ENCODE results near the gene APBA2.
A peak's percentile ranks its signal among the peaks of the same experiment; 100 is the strongest.
"Not testable (repeated sequence)": the region's sequence is repeated elsewhere in the genome, so short reads cannot be mapped to it uniquely, and the experiment has no call there.

Gene APBA2

DNA sequence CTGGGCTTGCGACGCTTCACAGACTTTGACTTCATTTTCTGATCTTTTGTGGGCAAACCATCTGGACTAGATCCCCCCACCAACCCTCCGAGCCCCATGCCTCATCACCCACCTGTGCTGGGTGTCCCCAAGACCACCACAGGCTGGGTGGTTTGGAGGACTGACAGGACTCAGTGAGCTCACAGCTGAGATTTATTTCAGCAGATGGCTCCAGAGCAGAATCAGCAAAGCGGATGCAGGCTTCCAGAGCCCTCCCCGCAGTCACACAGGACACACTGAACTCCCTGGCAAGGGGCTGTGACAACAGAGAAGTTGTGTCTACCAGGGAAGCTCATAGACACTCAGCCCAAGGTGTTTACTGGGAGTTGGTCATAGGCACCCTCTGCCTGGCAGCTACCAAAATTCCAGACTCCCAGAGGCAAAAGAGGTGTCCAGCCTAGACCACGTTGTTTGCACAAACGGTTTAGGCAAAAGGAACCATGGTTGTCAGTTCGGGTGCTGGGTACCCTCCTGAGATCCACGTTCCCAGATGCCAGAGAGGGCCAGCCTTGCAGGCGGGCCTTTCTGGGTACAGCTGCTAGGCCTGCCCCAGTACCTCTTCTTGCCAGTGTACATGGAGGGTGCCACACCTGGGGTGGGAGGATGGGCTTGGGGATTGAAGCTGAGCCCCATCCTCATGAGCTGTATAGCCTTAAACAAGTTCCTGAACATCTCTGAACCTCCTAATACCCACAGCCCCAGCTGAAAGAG is 213.5 kb downstream of the APBA2 start:
- Histone ChIP-seq H3K4me3 (ENCODE audit: low read length in 2 of 2) (no peak overlapping the region), H3K4ac (ENCODE audit: low read length) (no peak overlapping the region), H3K27me3 (ENCODE audit: control insufficient read depth in 3 of 3, insufficient read depth in 3 of 3, low read depth in 1 of 3, low read length in 3 of 3) (no peaks in the 10 kb centered on the region), H3K27ac (replicated peaks; ENCODE audit: low read length) (no peak overlapping the region), H3K23ac (ENCODE audit: low read depth, low read length, poor library complexity) (peak overlapping the region; percentile 66), H4K91ac (ENCODE audit: low read depth, low read length, poor library complexity) (no peak overlapping the region), H4K8ac (ENCODE audit: low read depth, low read length) (no peak overlapping the region), H3K4me2 (ENCODE audit: insufficient read depth, low read length, poor library complexity, severe bottlenecking) (no peak overlapping the region), H3K18ac (ENCODE audit: low read length) (peak overlapping the region; percentile 68), H3K14ac (ENCODE audit: low read length) (peak overlapping the region; percentile 63), H3K4me1 (ENCODE audit: control insufficient read depth in 2 of 2, insufficient read depth in 1 of 2, low read depth in 1 of 2, low read length in 2 of 2) (peaks cover 0 to 15% of the 10 kb centered on the region in 2 donors), H2AK5ac (ENCODE audit: low read depth, low read length) (no peak overlapping the region), H3K9ac (ENCODE audit: low read depth, low read length, poor library complexity) (no peak overlapping the region), H2BK12ac (ENCODE audit: low read length) (no peak overlapping the region), H3K79me1 (ENCODE audit: low read depth, low read length) (peaks cover 2% of the 10 kb centered on the region), H2BK5ac (ENCODE audit: low read length) (no peak overlapping the region), H2BK120ac (ENCODE audit: low read depth, low read length) (no peak overlapping the region), H2BK15ac (ENCODE audit: low read length) (no peak overlapping the region), H2AFZ (ENCODE audit: low read length) (no peak overlapping the region), H3K9me3 (replicated peaks in 1 of 2; ENCODE audit: control insufficient read depth in 2 of 2, insufficient read depth in 1 of 2, low read depth in 1 of 2, low read length in 2 of 2) (no peaks in the 10 kb centered on the region), H3K36me3 (replicated peaks in 1 of 2; ENCODE audit: control insufficient read depth in 2 of 2, insufficient read depth in 2 of 2, low read length in 2 of 2) (peaks cover 17 to 70% of the 10 kb centered on the region in 2 donors)
- WGBS, 2 donors (ENCODE audit: extremely low coverage in 2 of 2, insufficient read length in 2 of 2, insufficient replicate concordance in 1 of 2), result no CpG with 5 or more reads among the region's 10 CpGs
- no peak for DNase-seq (ENCODE audit: low spot score)

DNA sequence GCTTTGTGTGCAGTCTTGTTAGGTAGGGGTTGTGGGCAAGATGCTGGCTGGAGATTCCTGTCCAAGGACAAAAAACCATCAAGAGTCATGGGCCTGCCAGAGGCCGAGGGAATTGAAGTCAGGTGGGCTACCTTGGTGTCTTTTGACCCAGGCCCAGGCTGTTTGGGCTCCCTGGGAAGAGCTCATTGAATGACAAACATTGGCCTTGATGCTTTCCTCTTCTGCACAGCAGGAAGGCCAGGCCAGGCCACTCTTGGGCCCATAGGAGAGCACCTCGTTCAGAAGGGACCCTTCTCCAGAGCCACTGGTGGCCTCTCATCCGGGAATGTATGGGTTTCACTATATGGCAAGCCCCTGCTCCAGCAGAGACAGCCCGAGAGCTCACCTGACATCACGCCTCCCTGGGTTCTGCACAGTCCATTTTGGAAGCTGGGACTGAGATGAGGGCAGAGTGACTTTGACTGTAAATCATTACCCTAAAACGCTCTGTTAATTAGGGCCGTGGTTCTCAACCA is 214.8 kb downstream of the APBA2 start:
- peaks cover 21 to 74% of the 10 kb centered on the region in 2 donors for H3K36me3 ChIP-seq (replicated peaks in 1 of 2; ENCODE audit: control insufficient read depth in 2 of 2, insufficient read depth in 2 of 2, low read length in 2 of 2)
- no peak for DNase-seq (ENCODE audit: low spot score)
- no peak overlapping the region for H2BK120ac ChIP-seq (ENCODE audit: low read depth, low read length)
- peaks cover 0 to 16% of the 10 kb centered on the region in 2 donors for H3K4me1 ChIP-seq (ENCODE audit: control insufficient read depth in 2 of 2, insufficient read depth in 1 of 2, low read depth in 1 of 2, low read length in 2 of 2)
- no peak overlapping the region for H2AK5ac ChIP-seq (ENCODE audit: low read depth, low read length)
- H3K14ac ChIP-seq (ENCODE audit: low read length), result no peak overlapping the region
- H3K4ac ChIP-seq (ENCODE audit: low read length), result no peak overlapping the region
- no CpG with 5 or more reads among the region's 7 CpGs for WGBS, 2 donors (ENCODE audit: extremely low coverage in 2 of 2, insufficient read length in 2 of 2, insufficient replicate concordance in 1 of 2)
- H3K4me3 ChIP-seq (ENCODE audit: low read length in 2 of 2), result no peak overlapping the region
- no peak overlapping the region for H4K91ac ChIP-seq (ENCODE audit: low read depth, low read length, poor library complexity)
- no peak overlapping the region for H3K18ac ChIP-seq (ENCODE audit: low read length)
- peaks cover 2% of the 10 kb centered on the region for H3K79me1 ChIP-seq (ENCODE audit: low read depth, low read length)
- H3K23ac ChIP-seq (ENCODE audit: low read depth, low read length, poor library complexity), result no peak overlapping the region
- no peak overlapping the region for H3K4me2 ChIP-seq (ENCODE audit: insufficient read depth, low read length, poor library complexity, severe bottlenecking)
- no peak overlapping the region for H2BK15ac ChIP-seq (ENCODE audit: low read length)
- H3K27me3 ChIP-seq (ENCODE audit: control insufficient read depth in 3 of 3, insufficient read depth in 3 of 3, low read depth in 1 of 3, low read length in 3 of 3), result no peaks in the 10 kb centered on the region
- H3K27ac ChIP-seq (replicated peaks; ENCODE audit: low read length), result no peak overlapping the region
- H3K9ac ChIP-seq (ENCODE audit: low read depth, low read length, poor library complexity), result no peak overlapping the region
- H2BK12ac ChIP-seq (ENCODE audit: low read length), result no peak overlapping the region
- no peak overlapping the region for H4K8ac ChIP-seq (ENCODE audit: low read depth, low read length)
- H2AFZ ChIP-seq (ENCODE audit: low read length), result no peak overlapping the region
- no peaks in the 10 kb centered on the region for H3K9me3 ChIP-seq (replicated peaks in 1 of 2; ENCODE audit: control insufficient read depth in 2 of 2, insufficient read depth in 1 of 2, low read depth in 1 of 2, low read length in 2 of 2)
- no peak overlapping the region for H2BK5ac ChIP-seq (ENCODE audit: low read length)

DNA sequence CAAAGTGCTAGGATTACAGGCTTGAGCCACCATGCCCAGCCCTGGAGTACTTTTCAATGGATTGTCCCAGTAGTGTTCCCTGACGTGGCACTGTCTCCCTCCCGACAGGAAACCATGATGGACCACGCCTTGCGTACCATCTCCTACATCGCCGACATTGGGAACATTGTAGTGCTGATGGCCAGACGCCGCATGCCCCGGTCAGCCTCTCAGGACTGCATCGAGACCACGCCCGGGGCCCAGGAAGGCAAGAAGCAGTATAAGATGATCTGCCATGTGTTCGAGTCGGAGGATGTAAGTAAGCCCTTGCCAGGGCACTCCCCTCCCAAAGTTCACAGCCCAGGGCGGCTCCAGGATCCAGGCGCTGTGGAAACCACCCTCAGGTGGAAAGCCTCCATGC is 215.7 kb downstream of the APBA2 start:
- Histone ChIP-seq H4K8ac (ENCODE audit: low read depth, low read length) (no peak overlapping the region), H3K18ac (ENCODE audit: low read length) (peak overlapping the region; percentile 40), H4K91ac (ENCODE audit: low read depth, low read length, poor library complexity) (no peak overlapping the region), H3K23ac (ENCODE audit: low read depth, low read length, poor library complexity) (peak overlapping the region; percentile 44), H3K4me2 (ENCODE audit: insufficient read depth, low read length, poor library complexity, severe bottlenecking) (no peak overlapping the region), H3K4me3 (ENCODE audit: low read length in 2 of 2) (peak overlapping the region in 1 of 2 donors; percentile 18), H2BK5ac (ENCODE audit: low read length) (no peak overlapping the region), H2BK12ac (ENCODE audit: low read length) (no peak overlapping the region), H3K9ac (ENCODE audit: low read depth, low read length, poor library complexity) (no peak overlapping the region), H2BK15ac (ENCODE audit: low read length) (no peak overlapping the region), H3K27ac (replicated peaks; ENCODE audit: low read length) (no peak overlapping the region), H3K4ac (ENCODE audit: low read length) (no peak overlapping the region), H3K79me1 (ENCODE audit: low read depth, low read length) (peaks cover 2% of the 10 kb centered on the region), H2BK120ac (ENCODE audit: low read depth, low read length) (no peak overlapping the region), H3K9me3 (replicated peaks in 1 of 2; ENCODE audit: control insufficient read depth in 2 of 2, insufficient read depth in 1 of 2, low read depth in 1 of 2, low read length in 2 of 2) (no peaks in the 10 kb centered on the region), H3K14ac (ENCODE audit: low read length) (no peak overlapping the region), H3K4me1 (ENCODE audit: control insufficient read depth in 2 of 2, insufficient read depth in 1 of 2, low read depth in 1 of 2, low read length in 2 of 2) (peaks cover 0 to 16% of the 10 kb centered on the region in 2 donors), H2AK5ac (ENCODE audit: low read depth, low read length) (no peak overlapping the region), H3K36me3 (replicated peaks in 1 of 2; ENCODE audit: control insufficient read depth in 2 of 2, insufficient read depth in 2 of 2, low read length in 2 of 2) (peaks cover 23 to 73% of the 10 kb centered on the region in 2 donors), H3K27me3 (ENCODE audit: control insufficient read depth in 3 of 3, insufficient read depth in 3 of 3, low read depth in 1 of 3, low read length in 3 of 3) (no peaks in the 10 kb centered on the region), H2AFZ (ENCODE audit: low read length) (no peak overlapping the region)
- no peak for DNase-seq (ENCODE audit: low spot score)
- no CpG with 5 or more reads among the region's 16 CpGs for WGBS, 2 donors (ENCODE audit: extremely low coverage in 2 of 2, insufficient read length in 2 of 2, insufficient replicate concordance in 1 of 2)

DNA sequence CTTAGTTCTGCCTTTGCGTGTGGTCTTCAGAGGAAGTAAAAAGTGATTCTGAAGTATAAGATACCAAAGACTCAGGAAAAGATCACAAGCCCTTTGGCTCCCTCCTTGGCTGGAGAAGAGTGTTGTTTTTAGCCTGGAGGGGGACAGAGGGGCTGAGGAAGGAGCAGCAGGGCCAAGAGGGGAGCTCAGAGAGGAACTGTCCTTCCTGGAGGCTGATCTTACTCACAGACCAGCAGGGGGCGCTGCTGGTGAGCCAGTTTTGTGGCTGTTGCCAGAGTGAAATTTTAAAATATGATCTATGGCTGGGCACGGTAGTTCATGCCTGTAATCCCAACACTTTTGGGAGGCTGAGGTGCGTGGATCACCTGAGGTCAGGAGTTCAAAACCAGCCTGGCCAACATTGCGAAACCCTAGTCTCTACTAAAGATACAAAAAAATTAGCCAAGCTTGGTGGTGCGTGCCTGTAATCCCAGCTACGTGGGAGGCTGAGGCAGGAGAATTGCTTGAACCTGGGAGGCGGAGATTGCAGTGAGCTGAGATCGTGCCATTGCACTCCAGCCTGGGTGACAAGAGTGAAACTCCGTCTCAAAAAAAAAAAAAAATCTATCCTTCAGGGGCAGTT is 216.5 kb downstream of the APBA2 start:
- H3K4me1 ChIP-seq (ENCODE audit: control insufficient read depth in 2 of 2, insufficient read depth in 1 of 2, low read depth in 1 of 2, low read length in 2 of 2), result peaks cover 0 to 14% of the 10 kb centered on the region in 2 donors

More for the DNA sequence above, 216.5 kb downstream of the APBA2 start:
- not testable (repeated sequence) for H3K23ac ChIP-seq (ENCODE audit: low read depth, low read length, poor library complexity); H4K8ac ChIP-seq (ENCODE audit: low read depth, low read length); H3K9me3 ChIP-seq (replicated peaks in 1 of 2; ENCODE audit: control insufficient read depth in 2 of 2, insufficient read depth in 1 of 2, low read depth in 1 of 2, low read length in 2 of 2); H3K18ac ChIP-seq (ENCODE audit: low read length); H3K9ac ChIP-seq (ENCODE audit: low read depth, low read length, poor library complexity); H2BK120ac ChIP-seq (ENCODE audit: low read depth, low read length); H3K14ac ChIP-seq (ENCODE audit: low read length); H4K91ac ChIP-seq (ENCODE audit: low read depth, low read length, poor library complexity); H3K27me3 ChIP-seq (ENCODE audit: control insufficient read depth in 3 of 3, insufficient read depth in 3 of 3, low read depth in 1 of 3, low read length in 3 of 3); H2BK15ac ChIP-seq (ENCODE audit: low read length); DNase-seq (ENCODE audit: low spot score); H3K4me2 ChIP-seq (ENCODE audit: insufficient read depth, low read length, poor library complexity, severe bottlenecking); H3K4ac ChIP-seq (ENCODE audit: low read length); H2BK12ac ChIP-seq (ENCODE audit: low read length); H3K4me3 ChIP-seq (ENCODE audit: low read length in 2 of 2); H2AK5ac ChIP-seq (ENCODE audit: low read depth, low read length); H2AFZ ChIP-seq (ENCODE audit: low read length); H2BK5ac ChIP-seq (ENCODE audit: low read length); H3K27ac ChIP-seq (replicated peaks; ENCODE audit: low read length); H3K79me1 ChIP-seq (ENCODE audit: low read depth, low read length)
- WGBS, 2 donors (ENCODE audit: extremely low coverage in 2 of 2, insufficient read length in 2 of 2, insufficient replicate concordance in 1 of 2), result no CpG with 5 or more reads among the region's 10 CpGs
- H3K36me3 ChIP-seq (replicated peaks in 1 of 2; ENCODE audit: control insufficient read depth in 2 of 2, insufficient read depth in 2 of 2, low read length in 2 of 2), result peaks cover 24 to 75% of the 10 kb centered on the region in 2 donors
